Measurements from ENCODE around the gene WWTR1.

- no peak for TF ChIP-seq CTCF (optimal IDR thresholded peaks at IDR 0.05 in 1 of 3, IDR thresholded peaks at IDR 0.05 in 1 of 3, conservative IDR thresholded peaks at IDR 0.05 in 1 of 3; ENCODE audit: extremely low read depth in 1 of 3, insufficient read depth in 2 of 3, low read length in 3 of 3)
- TF ChIP-seq EZH2 (IDR thresholded peaks at IDR 0.05; ENCODE audit: low read length), result no peak
Observed at GRCh38 chr3:149703466-149703865, 45.6 kb upstream of the WWTR1 start.
